Liver (tissue), 9 donors: Measurements from ENCODE around the gene ARHGEF25. TPM values are rescaled to one million over a fixed set of nuclear protein-coding genes. Genes with fewer than 3 reads are reported as not detected.

ENCODE experiments used
- DNase-seq: peaks from one replicate; pipeline ENCODE4 v3.0.0-alpha.2; 2017; ENCODE audit warnings: low spot score
- H3K27ac ChIP-seq, 2 donors: one replicate each; pipeline ENCODE4 v1.7.0; 2013; ENCODE audit warnings: inconsistent platforms in 2 of 2, low read length in 2 of 2, control low read depth in 1 of 2, low read depth in 1 of 2, mild to moderate bottlenecking in 1 of 2
- H3K27me3 ChIP-seq, 4 donors: one replicate each; pipeline versions ENCODE4 v1.6.1 to v1.7.0; 2013; ENCODE audit warnings: low read length in 3 of 4, inconsistent platforms in 1 of 4, mild to moderate bottlenecking in 1 of 4, moderate library complexity in 1 of 4; ENCODE audit not compliant: control insufficient read depth in 4 of 4, insufficient read depth in 4 of 4
- H3K36me3 ChIP-seq, 4 donors: one replicate each; pipeline versions ENCODE4 v1.6.1 to v1.7.0; 2013; ENCODE audit warnings: low read length in 3 of 4, mild to moderate bottlenecking in 3 of 4, low read depth in 1 of 4, moderate library complexity in 1 of 4; ENCODE audit not compliant: control insufficient read depth in 4 of 4, insufficient read depth in 3 of 4
- H3K4me1 ChIP-seq, 4 donors: one replicate each; pipeline versions ENCODE4 v1.6.1 to v1.7.0; 2013; ENCODE audit warnings: low read length in 3 of 4, mild to moderate bottlenecking in 3 of 4, moderate library complexity in 1 of 4; ENCODE audit not compliant: control insufficient read depth in 4 of 4, insufficient read depth in 4 of 4
- H3K4me3 ChIP-seq, 3 donors: one replicate each; pipeline versions ENCODE4 v1.6.1 to v1.7.0; 2013; ENCODE audit warnings: low read length in 3 of 3, control low read depth in 1 of 3, low read depth in 1 of 3, mild to moderate bottlenecking in 1 of 3
- H3K9ac ChIP-seq, 2 donors: one replicate each; pipeline ENCODE4 v1.7.0; 2013; ENCODE audit warnings: low read length in 2 of 2, mild to moderate bottlenecking in 2 of 2, moderate library complexity in 2 of 2, control low read depth in 1 of 2, low read depth in 1 of 2
- H3K9me3 ChIP-seq, 4 donors: one replicate each; pipeline versions ENCODE4 v1.6.1 to v1.7.0; 2013; ENCODE audit warnings: low read length in 3 of 4; ENCODE audit not compliant: control insufficient read depth in 4 of 4
- EGR1 ChIP-seq, 2 donors: IDR thresholded peaks; 2 replicates each; pipeline ENCODE4 v1.6.1; 2016 to 2018; ENCODE audit warnings: antibody characterized with exemption in 2 of 2, low read depth in 2 of 2
- FOXA1 ChIP-seq: IDR thresholded peaks from 2 replicates; pipeline ENCODE4 v1.6.1; 2016; ENCODE audit warnings: antibody characterized with exemption
- FOXA2 ChIP-seq: IDR thresholded peaks from 2 replicates; pipeline ENCODE4 v1.6.1; 2016; ENCODE audit warnings: antibody characterized with exemption
- GABPA ChIP-seq, 2 donors: IDR thresholded peaks in 1 of 2; conservative IDR thresholded peaks in 1 of 2; 2 replicates each; pipeline ENCODE4 v1.6.1; 2016; ENCODE audit warnings: antibody characterized with exemption in 2 of 2, mild to moderate bottlenecking in 1 of 2, moderate library complexity in 1 of 2
- HNF4A ChIP-seq, 2 donors: conservative IDR thresholded peaks; 2 replicates each; pipeline ENCODE4 v1.6.1; 2016; ENCODE audit warnings: antibody characterized with exemption in 2 of 2, mild to moderate bottlenecking in 2 of 2
- JUND ChIP-seq, 2 donors: IDR thresholded peaks; 2 replicates each; pipeline ENCODE4 v1.6.1; 2016; ENCODE audit warnings: antibody characterized with exemption in 2 of 2
- NR2F2 ChIP-seq: IDR thresholded peaks from 2 replicates; pipeline ENCODE4 v1.6.1; 2016; ENCODE audit warnings: antibody characterized with exemption
- RAD21 ChIP-seq, 2 donors: IDR thresholded peaks; 2 replicates each; pipeline ENCODE4 v1.6.1; 2016; ENCODE audit warnings: antibody characterized with exemption in 2 of 2, mild to moderate bottlenecking in 2 of 2
- RXRA ChIP-seq, 2 donors: IDR thresholded peaks; 2 replicates each; pipeline ENCODE4 v1.6.1; 2017 to 2018; ENCODE audit warnings: antibody characterized with exemption in 2 of 2, mild to moderate bottlenecking in 1 of 2
- SP1 ChIP-seq: IDR thresholded peaks from 2 replicates; pipeline ENCODE4 v1.6.1; 2018; ENCODE audit warnings: antibody characterized with exemption, mild to moderate bottlenecking
- YY1 ChIP-seq: IDR thresholded peaks from 2 replicates; pipeline ENCODE4 v1.6.1; 2016; ENCODE audit warnings: antibody characterized with exemption, mild to moderate bottlenecking
- WGBS: extraction: QIAGEN DNeasy Blood & Tissue Kit; methylation state at CpG from one replicate; pipeline ENCODE4 v1.1.7; 2013; 5-methylcytosine and 5-hydroxymethylcytosine counted together
- polyA plus RNA-seq, 2 donors: library from polyadenylated mRNA; stranded (reverse) in 1 of 2; unstranded in 1 of 2; fragments of 200-250 nt in 1 of 2; fragments of >200 nt in 1 of 2; fragmentation: Nextera tagmentation in 1 of 2; extraction: Ambion mirVana in 1 of 2; gene quantifications; one replicate each; pipeline versions ENCODE4 v1.2.1 to v1.2.3, GENCODE V29; 2013 to 2015
- total RNA-seq, 2 donors: library from RNA; depleted of rRNA; stranded (reverse); fragments of >200 nt; gene quantifications; one replicate each; pipeline ENCODE4 v1.2.3, GENCODE V29; 2014
- TF ChIP-seq, protein P1 (sequence below): IDR thresholded peaks from 2 replicates; pipeline ENCODE4 v1.6.1; 2016; ENCODE audit warnings: antibody characterized with exemption
- TF ChIP-seq, protein P2 (sequence below): IDR thresholded peaks from 2 replicates; pipeline ENCODE4 v1.6.1; 2016; ENCODE audit warnings: antibody characterized with exemption, mild to moderate bottlenecking
- TF ChIP-seq, protein P3 (sequence below): IDR thresholded peaks from 2 replicates; pipeline ENCODE4 v1.6.1; 2016; ENCODE audit warnings: antibody characterized with exemption
- TF ChIP-seq, protein P4 (sequence below): fragments of 150-350 bp; IDR thresholded peaks from 2 replicates; pipeline ENCODE4 v1.5.1; 2017; ENCODE audit warnings: improper control_type of control experiment, low read depth, low read length; ENCODE audit not compliant: missing input control
- donor health status: healthy.
- donor health status: healthy.
- donor health status: healthy.
- donor health status: healthy.
- donor health status: healthy.

ARHGEF25 gene
- total and polyA plus RNA-seq, 4 donors = 0.57 to 2.3 (median 1.9) TPM

DNA sequence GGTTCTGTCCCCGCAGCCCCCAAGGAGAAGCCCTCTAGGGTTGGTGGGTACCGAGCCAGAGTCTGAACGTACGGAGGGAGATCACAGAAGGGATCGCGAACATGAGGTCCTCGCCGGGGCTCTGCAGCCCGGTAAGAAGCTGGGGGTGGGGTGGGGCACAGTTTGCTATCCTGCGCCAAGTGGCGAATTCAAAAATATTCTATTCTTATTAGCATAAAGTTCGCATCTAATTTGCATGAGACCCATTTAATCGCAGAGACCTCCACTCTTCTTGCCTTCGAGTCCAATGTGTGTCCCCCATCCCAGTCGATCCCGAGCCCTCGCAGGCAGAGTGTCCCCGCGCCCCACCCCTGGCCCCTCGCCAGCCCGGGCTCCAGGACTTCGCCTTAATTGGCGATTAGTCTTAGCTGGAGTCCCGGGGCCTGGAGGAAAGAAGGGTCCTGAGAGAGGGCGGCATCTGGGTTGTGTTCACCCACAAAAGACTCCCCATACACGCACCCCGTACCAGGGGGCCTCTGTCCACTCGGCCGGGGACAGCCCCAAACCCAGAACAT, 604 bp upstream of the ARHGEF25 start:
- H3K4me3 ChIP-seq = peak overlapping the region in 1 of 3 donors; percentile 6
- H3K9me3 ChIP-seq = no peaks in the 10 kb centered on the region
- H3K9ac ChIP-seq = no peak overlapping the region
- peaks cover 0 to 8% (median 3%) of the 10 kb centered on the region in 4 donors for H3K27me3 ChIP-seq
- H3K36me3 ChIP-seq = no peaks in the 10 kb centered on the region
- 6% methylated on average over 29 of the region's 29 CpGs for WGBS
- peak overlapping the region; percentile 53 to 54 for H3K27ac ChIP-seq
- H3K4me1 ChIP-seq = peaks cover 0 to 12% (median 11%) of the 10 kb centered on the region in 4 donors
- no peak for TF ChIP-seq FOXA1
- no peak for TF ChIP-seq JUND (IDR thresholded peaks at IDR 0.05)
- no peak for TF ChIP-seq GABPA (IDR thresholded peaks at IDR 0.05 in 1 of 2, conservative IDR thresholded peaks at IDR 0.05 in 1 of 2)
- TF ChIP-seq, protein P1, sequence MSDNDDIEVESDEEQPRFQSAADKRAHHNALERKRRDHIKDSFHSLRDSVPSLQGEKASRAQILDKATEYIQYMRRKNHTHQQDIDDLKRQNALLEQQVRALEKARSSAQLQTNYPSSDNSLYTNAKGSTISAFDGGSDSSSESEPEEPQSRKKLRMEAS = no peak
- TF ChIP-seq NR2F2 = no peak
- TF ChIP-seq, protein P2, sequence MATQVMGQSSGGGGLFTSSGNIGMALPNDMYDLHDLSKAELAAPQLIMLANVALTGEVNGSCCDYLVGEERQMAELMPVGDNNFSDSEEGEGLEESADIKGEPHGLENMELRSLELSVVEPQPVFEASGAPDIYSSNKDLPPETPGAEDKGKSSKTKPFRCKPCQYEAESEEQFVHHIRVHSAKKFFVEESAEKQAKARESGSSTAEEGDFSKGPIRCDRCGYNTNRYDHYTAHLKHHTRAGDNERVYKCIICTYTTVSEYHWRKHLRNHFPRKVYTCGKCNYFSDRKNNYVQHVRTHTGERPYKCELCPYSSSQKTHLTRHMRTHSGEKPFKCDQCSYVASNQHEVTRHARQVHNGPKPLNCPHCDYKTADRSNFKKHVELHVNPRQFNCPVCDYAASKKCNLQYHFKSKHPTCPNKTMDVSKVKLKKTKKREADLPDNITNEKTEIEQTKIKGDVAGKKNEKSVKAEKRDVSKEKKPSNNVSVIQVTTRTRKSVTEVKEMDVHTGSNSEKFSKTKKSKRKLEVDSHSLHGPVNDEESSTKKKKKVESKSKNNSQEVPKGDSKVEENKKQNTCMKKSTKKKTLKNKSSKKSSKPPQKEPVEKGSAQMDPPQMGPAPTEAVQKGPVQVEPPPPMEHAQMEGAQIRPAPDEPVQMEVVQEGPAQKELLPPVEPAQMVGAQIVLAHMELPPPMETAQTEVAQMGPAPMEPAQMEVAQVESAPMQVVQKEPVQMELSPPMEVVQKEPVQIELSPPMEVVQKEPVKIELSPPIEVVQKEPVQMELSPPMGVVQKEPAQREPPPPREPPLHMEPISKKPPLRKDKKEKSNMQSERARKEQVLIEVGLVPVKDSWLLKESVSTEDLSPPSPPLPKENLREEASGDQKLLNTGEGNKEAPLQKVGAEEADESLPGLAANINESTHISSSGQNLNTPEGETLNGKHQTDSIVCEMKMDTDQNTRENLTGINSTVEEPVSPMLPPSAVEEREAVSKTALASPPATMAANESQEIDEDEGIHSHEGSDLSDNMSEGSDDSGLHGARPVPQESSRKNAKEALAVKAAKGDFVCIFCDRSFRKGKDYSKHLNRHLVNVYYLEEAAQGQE = no peak
- TF ChIP-seq FOXA2 = no peak
- TF ChIP-seq, protein P3, sequence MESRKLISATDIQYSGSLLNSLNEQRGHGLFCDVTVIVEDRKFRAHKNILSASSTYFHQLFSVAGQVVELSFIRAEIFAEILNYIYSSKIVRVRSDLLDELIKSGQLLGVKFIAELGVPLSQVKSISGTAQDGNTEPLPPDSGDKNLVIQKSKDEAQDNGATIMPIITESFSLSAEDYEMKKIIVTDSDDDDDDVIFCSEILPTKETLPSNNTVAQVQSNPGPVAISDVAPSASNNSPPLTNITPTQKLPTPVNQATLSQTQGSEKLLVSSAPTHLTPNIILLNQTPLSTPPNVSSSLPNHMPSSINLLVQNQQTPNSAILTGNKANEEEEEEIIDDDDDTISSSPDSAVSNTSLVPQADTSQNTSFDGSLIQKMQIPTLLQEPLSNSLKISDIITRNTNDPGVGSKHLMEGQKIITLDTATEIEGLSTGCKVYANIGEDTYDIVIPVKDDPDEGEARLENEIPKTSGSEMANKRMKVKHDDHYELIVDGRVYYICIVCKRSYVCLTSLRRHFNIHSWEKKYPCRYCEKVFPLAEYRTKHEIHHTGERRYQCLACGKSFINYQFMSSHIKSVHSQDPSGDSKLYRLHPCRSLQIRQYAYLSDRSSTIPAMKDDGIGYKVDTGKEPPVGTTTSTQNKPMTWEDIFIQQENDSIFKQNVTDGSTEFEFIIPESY = no peak
- no peak for TF ChIP-seq RXRA (IDR thresholded peaks at IDR 0.05)
- TF ChIP-seq SP1 = no peak
- no peak for TF ChIP-seq EGR1 (IDR thresholded peaks at IDR 0.05; ENCODE audit: low read depth in 2 of 2)
- TF ChIP-seq YY1 = no peak
- TF ChIP-seq, protein P4, sequence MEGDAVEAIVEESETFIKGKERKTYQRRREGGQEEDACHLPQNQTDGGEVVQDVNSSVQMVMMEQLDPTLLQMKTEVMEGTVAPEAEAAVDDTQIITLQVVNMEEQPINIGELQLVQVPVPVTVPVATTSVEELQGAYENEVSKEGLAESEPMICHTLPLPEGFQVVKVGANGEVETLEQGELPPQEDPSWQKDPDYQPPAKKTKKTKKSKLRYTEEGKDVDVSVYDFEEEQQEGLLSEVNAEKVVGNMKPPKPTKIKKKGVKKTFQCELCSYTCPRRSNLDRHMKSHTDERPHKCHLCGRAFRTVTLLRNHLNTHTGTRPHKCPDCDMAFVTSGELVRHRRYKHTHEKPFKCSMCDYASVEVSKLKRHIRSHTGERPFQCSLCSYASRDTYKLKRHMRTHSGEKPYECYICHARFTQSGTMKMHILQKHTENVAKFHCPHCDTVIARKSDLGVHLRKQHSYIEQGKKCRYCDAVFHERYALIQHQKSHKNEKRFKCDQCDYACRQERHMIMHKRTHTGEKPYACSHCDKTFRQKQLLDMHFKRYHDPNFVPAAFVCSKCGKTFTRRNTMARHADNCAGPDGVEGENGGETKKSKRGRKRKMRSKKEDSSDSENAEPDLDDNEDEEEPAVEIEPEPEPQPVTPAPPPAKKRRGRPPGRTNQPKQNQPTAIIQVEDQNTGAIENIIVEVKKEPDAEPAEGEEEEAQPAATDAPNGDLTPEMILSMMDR = no peak
- TF ChIP-seq RAD21 (IDR thresholded peaks at IDR 0.05) = no peak
- TF ChIP-seq HNF4A (conservative IDR thresholded peaks at IDR 0.05) = no peak
- DNase-seq = no peak
